ENCODE data around the gene TASOR2.
A peak's percentile ranks its signal among the peaks of the same experiment; 100 is the strongest.

Gene TASOR2

DNA sequence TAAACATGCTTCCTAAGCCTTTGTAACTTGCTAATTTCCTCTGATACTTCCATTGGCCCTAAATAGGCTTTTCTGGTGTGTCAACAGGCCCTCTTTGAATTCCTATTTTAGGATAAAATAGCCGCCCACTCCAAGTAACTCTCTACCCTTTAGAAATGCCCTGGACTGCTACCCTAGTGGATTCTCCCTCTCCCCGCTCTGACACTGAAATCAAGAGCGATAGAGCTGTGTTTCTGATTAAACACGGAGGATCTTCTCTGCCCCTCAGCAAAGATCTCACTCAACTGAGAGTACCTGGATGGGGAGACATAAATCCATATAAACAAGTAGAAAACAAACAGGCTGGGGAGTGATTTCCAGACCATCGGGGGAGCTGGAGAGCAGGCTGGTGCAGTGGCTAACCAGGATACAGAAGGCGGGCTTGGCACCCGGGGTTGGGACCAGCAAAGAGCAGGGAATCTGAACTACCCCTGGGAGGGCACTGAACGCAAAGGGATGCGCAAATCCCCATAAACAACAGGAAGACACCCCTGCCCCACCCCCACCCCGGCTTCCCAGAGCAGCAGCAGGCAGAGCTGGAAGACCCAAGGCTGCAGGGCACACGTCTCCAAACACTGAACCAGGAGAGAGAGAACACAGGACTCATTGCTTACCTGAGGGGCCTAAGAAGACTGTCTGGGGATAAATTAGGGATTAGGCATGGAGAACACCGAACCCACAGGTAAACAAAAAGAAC, 20.8 kb upstream of the TASOR2 start:
- TF ChIP-seq, protein P1, sequence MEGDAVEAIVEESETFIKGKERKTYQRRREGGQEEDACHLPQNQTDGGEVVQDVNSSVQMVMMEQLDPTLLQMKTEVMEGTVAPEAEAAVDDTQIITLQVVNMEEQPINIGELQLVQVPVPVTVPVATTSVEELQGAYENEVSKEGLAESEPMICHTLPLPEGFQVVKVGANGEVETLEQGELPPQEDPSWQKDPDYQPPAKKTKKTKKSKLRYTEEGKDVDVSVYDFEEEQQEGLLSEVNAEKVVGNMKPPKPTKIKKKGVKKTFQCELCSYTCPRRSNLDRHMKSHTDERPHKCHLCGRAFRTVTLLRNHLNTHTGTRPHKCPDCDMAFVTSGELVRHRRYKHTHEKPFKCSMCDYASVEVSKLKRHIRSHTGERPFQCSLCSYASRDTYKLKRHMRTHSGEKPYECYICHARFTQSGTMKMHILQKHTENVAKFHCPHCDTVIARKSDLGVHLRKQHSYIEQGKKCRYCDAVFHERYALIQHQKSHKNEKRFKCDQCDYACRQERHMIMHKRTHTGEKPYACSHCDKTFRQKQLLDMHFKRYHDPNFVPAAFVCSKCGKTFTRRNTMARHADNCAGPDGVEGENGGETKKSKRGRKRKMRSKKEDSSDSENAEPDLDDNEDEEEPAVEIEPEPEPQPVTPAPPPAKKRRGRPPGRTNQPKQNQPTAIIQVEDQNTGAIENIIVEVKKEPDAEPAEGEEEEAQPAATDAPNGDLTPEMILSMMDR (IDR thresholded peaks at IDR 0.05; ENCODE audit: borderline replicate concordance, insufficient read depth, low read depth, low read length) = no peak
- no peak overlapping the region for H3K4me3 ChIP-seq (ENCODE audit: low read depth, low read length)

DNA sequence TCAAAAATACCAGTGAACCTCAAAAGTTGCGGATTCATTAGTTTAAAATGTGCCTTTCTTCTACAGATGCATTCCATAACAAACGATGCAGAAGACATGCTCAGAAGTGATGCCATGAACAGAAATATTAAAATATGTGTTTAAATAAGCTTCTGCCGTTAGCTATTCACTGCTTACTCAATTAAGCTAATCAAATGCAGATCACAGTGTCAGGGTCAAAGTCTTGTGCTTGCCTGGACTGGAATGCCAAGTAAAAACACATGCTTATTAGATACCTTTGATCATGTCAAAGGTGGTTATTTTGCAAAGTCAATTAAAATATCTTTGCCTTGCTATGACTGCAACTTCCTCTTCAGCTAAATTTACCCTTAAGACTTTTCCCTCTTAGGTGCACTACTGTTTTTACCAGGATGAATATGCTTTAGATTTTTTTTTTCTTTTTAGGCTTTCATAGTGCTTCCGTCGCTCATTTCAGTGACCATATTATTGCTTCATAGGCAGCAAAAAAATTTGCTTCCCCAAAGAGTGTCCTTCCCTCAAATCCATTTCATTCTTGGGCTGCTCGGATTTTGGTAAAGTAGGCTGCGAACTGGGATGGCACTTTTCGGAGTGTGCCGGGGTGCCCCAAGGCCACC, 19.1 kb upstream of the TASOR2 start:
- peak overlapping the region; percentile 51 for H3K4me3 ChIP-seq (ENCODE audit: low read depth, low read length)
- TF ChIP-seq, protein P1 (IDR thresholded peaks at IDR 0.05; ENCODE audit: borderline replicate concordance, insufficient read depth, low read depth, low read length) = no peak

DNA sequence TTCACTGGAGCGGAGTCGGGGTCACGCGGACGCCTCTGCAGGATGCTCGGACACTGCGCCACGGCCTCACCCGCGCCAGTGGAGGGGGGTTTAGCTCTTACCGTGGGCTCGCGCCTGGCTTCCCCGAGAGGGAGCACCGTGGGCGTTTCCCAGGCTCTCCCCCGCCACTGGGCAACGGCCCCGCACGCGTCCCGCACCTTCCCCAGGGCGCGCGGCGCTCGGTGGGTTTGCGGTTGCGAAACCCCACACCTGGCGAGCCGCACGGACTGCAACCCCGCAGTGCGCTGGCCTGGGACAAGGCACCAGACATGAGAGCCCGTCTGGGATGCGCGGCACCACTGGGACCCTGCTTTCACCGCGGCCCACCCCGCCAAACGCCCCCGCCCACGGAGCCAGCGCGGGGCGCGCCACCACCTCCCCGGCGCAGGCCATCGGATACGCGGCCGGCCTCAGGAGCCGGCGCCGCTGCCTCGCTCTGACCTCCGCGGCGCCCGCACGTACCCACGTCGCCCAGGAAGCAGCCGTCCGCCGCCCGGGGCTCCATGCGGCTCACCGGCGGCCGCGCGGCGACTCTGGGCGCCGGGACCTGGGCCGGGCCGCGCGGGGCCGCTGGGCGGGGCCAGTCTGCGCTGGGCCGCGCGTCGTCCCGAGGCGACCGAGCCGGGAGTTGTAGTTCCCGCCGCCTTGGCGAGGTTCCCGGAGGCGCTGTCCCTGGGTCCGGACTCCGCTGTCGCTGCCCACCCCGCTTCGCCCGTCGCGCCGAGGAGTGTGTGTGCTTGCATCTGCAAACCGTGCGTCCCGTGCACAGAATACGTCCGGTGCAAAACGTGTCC, 18.4 kb upstream of the TASOR2 start, which contains the start of gene ASB13:
TSS of gene ASB13 (minus strand) at position 588 of the 833 bp plus-strand sequence. CDS start at position 544, 44 bp downstream.
- TF ChIP-seq, protein P1 (IDR thresholded peaks at IDR 0.05; ENCODE audit: borderline replicate concordance, insufficient read depth, low read depth, low read length) = no peak
- peak within 1 kb of the TSS; percentile 51 for H3K4me3 ChIP-seq (ENCODE audit: low read depth, low read length)

DNA sequence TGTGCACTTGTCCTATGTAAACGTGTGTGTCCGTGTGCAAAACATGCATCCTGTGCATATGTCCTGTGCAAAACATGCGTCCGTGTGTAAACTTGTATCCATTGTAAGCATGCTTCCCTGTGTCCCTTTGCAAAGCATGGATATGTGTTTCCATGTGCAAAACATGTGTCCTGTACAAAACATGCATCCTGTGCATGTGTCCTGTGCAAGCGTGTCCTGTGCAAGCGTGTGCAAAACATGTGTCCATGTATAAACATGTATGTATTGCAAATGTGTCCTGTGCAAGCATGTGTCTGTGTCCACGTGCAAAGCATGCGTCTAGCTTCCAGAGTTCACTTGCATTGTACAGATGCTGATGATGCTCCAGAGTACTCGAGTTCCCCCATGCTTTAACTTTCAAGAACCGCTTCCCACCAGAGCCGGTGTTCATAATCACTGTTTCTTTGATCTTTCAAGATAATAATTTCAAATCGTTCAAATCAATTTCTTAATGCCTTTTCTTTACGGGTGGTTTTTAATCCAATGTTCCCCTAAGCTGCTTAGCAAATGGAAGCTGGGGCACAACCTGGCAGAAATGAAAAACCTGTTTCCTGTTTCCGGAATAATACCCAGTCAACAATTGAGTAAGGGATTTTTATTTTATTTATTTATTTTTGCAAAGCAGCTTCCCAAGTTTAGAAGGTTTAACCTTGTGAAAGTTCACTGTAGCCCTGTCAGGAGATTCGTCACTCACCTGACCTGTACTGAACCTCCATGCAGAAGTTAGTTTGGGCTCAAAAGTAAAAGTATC, 17.6 kb upstream of the TASOR2 start:
- H3K4me3 ChIP-seq (ENCODE audit: low read depth, low read length) = peak overlapping the region; percentile 51
- TF ChIP-seq, protein P1 (IDR thresholded peaks at IDR 0.05; ENCODE audit: borderline replicate concordance, insufficient read depth, low read depth, low read length) = no peak

DNA sequence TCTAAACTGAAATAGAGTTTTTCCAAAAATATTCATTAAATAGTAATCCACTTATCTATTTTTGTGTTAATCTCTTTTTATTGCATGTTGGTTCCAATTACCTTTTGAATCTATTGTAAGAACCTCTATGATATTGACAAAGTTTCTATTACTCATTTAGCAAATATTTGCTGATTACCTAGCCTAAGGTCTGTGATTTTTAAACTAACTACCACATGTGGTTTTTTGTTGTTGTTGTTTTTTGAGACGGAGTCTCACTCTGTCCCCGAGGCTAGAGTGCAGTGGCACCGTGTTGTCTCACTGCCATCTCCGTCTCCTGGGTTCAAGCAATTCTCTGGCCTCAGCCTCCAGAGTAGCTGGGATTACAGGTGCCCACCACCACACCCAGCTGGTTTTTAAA, 16.2 kb upstream of the TASOR2 start:
- no peak overlapping the region for H3K4me3 ChIP-seq (ENCODE audit: low read depth, low read length)
- TF ChIP-seq, protein P1 (IDR thresholded peaks at IDR 0.05; ENCODE audit: borderline replicate concordance, insufficient read depth, low read depth, low read length) = no peak

DNA sequence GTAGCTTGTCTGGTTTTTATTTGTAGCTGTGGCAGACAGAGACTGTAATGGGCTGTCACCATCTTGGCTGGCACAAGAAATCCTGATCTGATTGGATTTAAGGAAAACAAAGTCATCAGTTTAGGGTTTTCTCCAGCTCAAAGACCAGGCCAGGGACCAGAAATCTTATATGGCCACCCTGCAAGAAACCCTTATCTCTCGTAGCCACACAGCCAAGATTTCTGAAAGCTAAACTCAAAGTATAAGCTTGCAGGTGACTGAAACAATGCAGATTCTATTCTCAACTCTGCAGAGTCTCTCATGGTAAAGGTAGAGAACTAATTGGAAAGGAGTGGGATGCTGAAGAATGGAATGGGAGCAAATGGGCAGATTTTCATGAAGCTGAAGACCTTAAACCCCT, 15.0 kb upstream of the TASOR2 start:
- no peak overlapping the region for H3K4me3 ChIP-seq (ENCODE audit: low read depth, low read length)
- TF ChIP-seq, protein P1 (IDR thresholded peaks at IDR 0.05; ENCODE audit: borderline replicate concordance, insufficient read depth, low read depth, low read length) = no peak
